Activated CD4-positive, alpha-beta T cell treated with anti-CD3 and anti-CD28 coated beads for 36 hours (primary cell): Measurements from ENCODE around the gene TFF1. TPM values are rescaled to one million over a fixed set of nuclear protein-coding genes. Genes with fewer than 3 reads are reported as not detected.
A peak's percentile ranks its signal among the peaks of the same experiment; 100 is the strongest.

ENCODE experiments used
- ATAC-seq: fragments of 200-7000 bp; cut with Tn5 transposase; one replicate; pipeline ENCODE4 v1.10.0; 2021; ENCODE audit warnings: mild to moderate bottlenecking, moderate library complexity
- CTCF ChIA-PET: fragments of 350-600 bp; sonication (Branson Sonifier 250); formaldehyde crosslinking; loops from one replicate; lab custom pipeline; 2021; ENCODE audit warnings: antibody characterized with exemption; lab: Charles Lee
- POLR2A ChIA-PET: fragments of 350-600 bp; sonication (Branson Sonifier 250); formaldehyde crosslinking; loops from one replicate; lab custom pipeline; 2021; ENCODE audit warnings: antibody characterized with exemption, inconsistent platforms; lab: Charles Lee
- DNase-seq: peaks from one replicate; pipeline ENCODE4 v3.0.0-alpha.2; 2020
- H3K27ac Mint-ChIP-seq: one replicate; pipeline ENCODE4 v1.8.0; 2021; ENCODE audit warnings: mixed read lengths
- H3K27me3 Mint-ChIP-seq: one replicate; pipeline ENCODE4 v1.8.0; 2021; ENCODE audit warnings: mixed read lengths
- H3K36me3 Mint-ChIP-seq: one replicate; pipeline ENCODE4 v1.8.0; 2021; ENCODE audit warnings: low read depth, mixed read lengths
- H3K4me1 Mint-ChIP-seq: one replicate; pipeline ENCODE4 v1.8.0; 2021; ENCODE audit warnings: mixed read lengths
- H3K4me3 Mint-ChIP-seq: one replicate; pipeline ENCODE4 v1.8.0; 2021; ENCODE audit warnings: mild to moderate bottlenecking, moderate library complexity, mixed read lengths
- H3K9me3 Mint-ChIP-seq: one replicate; pipeline ENCODE4 v1.8.0; 2021; ENCODE audit warnings: low read depth, mixed read lengths
- intact Hi-C, 2 experiments: fragments of 100-400 bp; cut with DNase I in 1 of 2; cut with micrococcal nuclease in 1 of 2; formaldehyde crosslinking; loops; one replicate each; pipeline versions ENCODE4 v1.14.2 to v1.15.1; 2022 to 2024; cut with DNase I, micrococcal nuclease
- total RNA-seq, 2 experiments: library from RNA; stranded (reverse); gene quantifications; one replicate each; pipeline ENCODE4 v1.2.3, GENCODE V29; 2021

TFF1 gene
- total RNA-seq, 2 experiments from 2014 or later, result not detected

GRCh38 chr21:42401154-42401553, 34.8 kb upstream of the TFF1 start:
- DNase-seq (no peak), ATAC-seq (no peak)
- ChIA-PET POLR2A (interaction anchor here (0.7 kb wide), 1 partner anchor 17 kb away, joined by 5 read pairs; no protein-coding TSS in a partner anchor), CTCF (interaction anchor here (0.9 to 7.7 kb wide), 4 partner anchors 9 to 40 kb away, joined by 3 to 56 read pairs (median 4); no protein-coding TSS in a partner anchor)
- H3K27ac Mint-ChIP-seq, result peak overlapping the region; percentile 93
- intact Hi-C loops, result loop anchor here (1.0 to 10.0 kb wide), 6 partner anchors 8 to 1326 kb away; partner anchors contain the start of gene MX2 (in 1 of the 2)
- peaks cover 56% of the 10 kb centered on the region for H3K4me1 Mint-ChIP-seq
- no peaks in the 10 kb centered on the region for H3K27me3 Mint-ChIP-seq
- peak overlapping the region; percentile 99 for H3K4me3 Mint-ChIP-seq
- peaks cover 76% of the 10 kb centered on the region for H3K36me3 Mint-ChIP-seq
- peaks cover 9% of the 10 kb centered on the region for H3K9me3 Mint-ChIP-seq

DNA sequence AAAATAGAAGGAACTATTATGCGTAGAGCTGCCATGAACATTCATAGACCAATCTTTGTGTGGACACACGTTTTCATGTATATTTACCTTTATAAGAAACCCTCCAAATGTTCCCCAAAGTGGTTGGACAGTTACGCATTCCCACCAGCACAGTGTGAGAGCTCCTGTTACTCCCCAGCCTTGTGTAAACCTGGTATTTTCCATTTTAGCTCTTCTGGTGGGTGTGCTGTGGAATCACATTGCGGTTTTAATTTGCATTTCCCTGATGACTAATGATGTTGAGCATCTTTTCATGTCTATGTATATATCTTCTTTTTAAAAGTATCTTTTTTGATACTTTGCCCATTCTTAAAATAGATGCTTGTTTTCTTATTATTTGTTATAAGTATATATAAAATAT, 34.2 kb upstream of the TFF1 start:
- H3K27ac Mint-ChIP-seq, result peak overlapping the region; percentile 89
- H3K4me1 Mint-ChIP-seq, result peaks cover 58% of the 10 kb centered on the region
- peak overlapping the region; percentile 48 for H3K4me3 Mint-ChIP-seq
- CTCF ChIA-PET, result interaction anchor here (0.7 to 7.7 kb wide), 7 partner anchors 9 to 40 kb away, joined by 3 to 56 read pairs (median 4); no protein-coding TSS in a partner anchor
- H3K27me3 Mint-ChIP-seq, result no peaks in the 10 kb centered on the region
- ATAC-seq (peak; percentile 34), DNase-seq (no peak)
- POLR2A ChIA-PET, result interaction anchor here (0.7 to 0.8 kb wide), 2 partner anchors 13 to 17 kb away, joined by 3 to 5 read pairs; no protein-coding TSS in a partner anchor
- H3K9me3 Mint-ChIP-seq, result peaks cover 9% of the 10 kb centered on the region
- intact Hi-C loops, result loop anchor here (1.0 to 10.0 kb wide), 6 partner anchors 14 to 1327 kb away; partner anchors contain the start of gene MX2 (in 1 of the 2)
- peaks cover 75% of the 10 kb centered on the region for H3K36me3 Mint-ChIP-seq

DNA sequence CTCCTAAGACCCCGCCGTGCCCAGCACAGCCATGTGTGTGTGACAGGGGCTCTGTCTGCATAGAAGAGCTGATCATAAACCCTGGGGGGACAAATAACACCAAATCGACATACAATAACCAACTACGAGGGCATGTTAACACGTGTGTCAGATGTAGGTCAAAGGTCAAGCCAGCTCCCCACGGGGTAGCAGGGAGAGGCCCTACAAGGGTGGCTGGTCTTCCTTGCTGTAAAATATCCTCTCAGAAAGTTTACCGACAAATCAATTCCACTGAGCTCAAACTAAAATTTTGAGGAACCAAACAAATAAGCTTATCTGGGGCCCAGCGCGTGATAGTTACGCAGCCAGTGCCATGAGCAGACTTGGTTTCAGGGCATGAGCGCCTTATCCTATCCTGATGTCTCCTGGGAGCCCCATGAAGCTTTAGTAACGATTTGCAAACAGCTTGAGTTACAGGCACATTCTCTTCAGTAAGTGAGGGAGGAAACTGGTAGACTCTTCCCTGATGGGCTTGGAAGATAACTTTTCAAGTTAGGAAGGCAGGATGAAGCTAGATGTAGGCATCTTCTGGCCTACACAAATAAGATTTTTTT, 32.2 kb upstream of the TFF1 start:
- CTCF ChIA-PET, result interaction anchor here (1.0 to 7.7 kb wide), 3 partner anchors 24 to 160 kb away, joined by 4 to 56 read pairs (median 5); no protein-coding TSS in a partner anchor
- ATAC-seq, result no peak
- H3K36me3 Mint-ChIP-seq, result peaks cover 67% of the 10 kb centered on the region
- H3K27me3 Mint-ChIP-seq, result no peaks in the 10 kb centered on the region
- H3K27ac Mint-ChIP-seq, result peak overlapping the region; percentile 68
- H3K4me3 Mint-ChIP-seq, result peak overlapping the region; percentile 3
- DNase-seq, result no peak
- peaks cover 74% of the 10 kb centered on the region for H3K4me1 Mint-ChIP-seq
- peaks cover 9% of the 10 kb centered on the region for H3K9me3 Mint-ChIP-seq
- POLR2A ChIA-PET, result interaction anchor here (0.6 to 0.8 kb wide), 2 partner anchors 22 to 397 kb away, joined by 3 to 6 read pairs; no protein-coding TSS in a partner anchor
- intact Hi-C loops, result no loop called here

GRCh38 chr21:42397746-42398394, 31.5 kb upstream of the TFF1 start:
- Mint-ChIP-seq H3K27ac (peak overlapping the region; percentile 68), H3K9me3 (peaks cover 9% of the 10 kb centered on the region), H3K36me3 (peaks cover 69% of the 10 kb centered on the region), H3K27me3 (no peaks in the 10 kb centered on the region), H3K4me1 (peaks cover 79% of the 10 kb centered on the region), H3K4me3 (peak overlapping the region; percentile 3)
- ChIA-PET POLR2A (no interaction called here), CTCF (interaction anchor here (1.0 to 7.7 kb wide), 2 partner anchors 25 to 159 kb away, joined by 5 to 56 read pairs; no protein-coding TSS in a partner anchor)
- peak; percentile 52 for DNase-seq
- ATAC-seq, result no peak
- intact Hi-C loops, result no loop called here

DNA sequence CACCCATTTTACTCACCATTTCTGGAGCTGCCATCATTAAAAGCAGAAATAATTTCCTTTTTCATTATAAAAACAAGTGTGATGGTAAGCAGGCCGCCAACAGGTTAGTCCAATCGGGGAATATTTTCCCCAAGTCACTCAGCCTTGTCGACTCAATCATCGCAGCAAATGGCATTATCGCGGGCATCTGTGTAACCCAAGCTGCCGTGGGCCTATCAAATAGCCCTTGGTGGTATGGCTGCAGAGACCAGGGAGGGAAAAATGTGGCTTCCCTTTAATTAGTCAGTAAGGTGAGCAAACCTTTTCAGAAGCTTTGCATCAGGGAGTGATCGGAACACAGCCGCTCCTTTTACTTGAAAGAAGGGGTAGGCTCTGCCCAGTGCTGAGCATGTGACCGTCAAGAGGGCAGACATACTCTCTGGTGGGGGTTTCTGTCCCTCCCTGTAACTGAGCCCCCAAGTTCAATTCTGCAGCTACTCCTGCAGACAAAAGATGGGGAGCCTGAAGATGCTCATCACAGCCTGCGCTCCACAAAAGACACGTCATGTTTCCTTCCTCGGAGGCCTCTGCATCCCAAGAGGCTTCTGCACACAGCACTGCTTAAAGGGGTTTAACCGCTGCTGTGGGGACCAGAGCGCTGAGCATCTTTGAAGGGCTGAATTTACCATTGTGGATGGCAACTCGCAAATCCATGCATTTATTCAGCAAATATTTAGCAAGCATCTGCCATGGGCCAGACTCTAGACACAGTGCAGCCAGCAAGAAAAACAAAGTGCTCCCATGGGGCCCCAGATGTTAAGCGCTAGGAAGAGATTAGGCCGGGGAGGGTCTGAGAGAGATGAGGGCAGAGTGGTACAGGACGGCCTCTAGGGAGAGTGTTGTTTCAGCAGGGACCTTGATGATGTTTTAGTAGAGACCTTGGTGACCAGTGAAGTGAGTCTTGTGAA, 30.7 kb upstream of the TFF1 start:
- peaks cover 70% of the 10 kb centered on the region for H3K36me3 Mint-ChIP-seq
- H3K27me3 Mint-ChIP-seq, result no peaks in the 10 kb centered on the region
- H3K9me3 Mint-ChIP-seq, result peaks cover 7% of the 10 kb centered on the region
- peaks cover 81% of the 10 kb centered on the region for H3K4me1 Mint-ChIP-seq
- peak overlapping the region; percentile 13 for H3K4me3 Mint-ChIP-seq
- ATAC-seq (no peak), DNase-seq (no peak)
- intact Hi-C loops, result no loop called here
- CTCF ChIA-PET, result interaction anchor here (1.0 kb wide), 1 partner anchor 36 kb away, joined by 3 read pairs; no protein-coding TSS in a partner anchor
- POLR2A ChIA-PET, result no interaction called here
- H3K27ac Mint-ChIP-seq, result peak overlapping the region; percentile 68

DNA sequence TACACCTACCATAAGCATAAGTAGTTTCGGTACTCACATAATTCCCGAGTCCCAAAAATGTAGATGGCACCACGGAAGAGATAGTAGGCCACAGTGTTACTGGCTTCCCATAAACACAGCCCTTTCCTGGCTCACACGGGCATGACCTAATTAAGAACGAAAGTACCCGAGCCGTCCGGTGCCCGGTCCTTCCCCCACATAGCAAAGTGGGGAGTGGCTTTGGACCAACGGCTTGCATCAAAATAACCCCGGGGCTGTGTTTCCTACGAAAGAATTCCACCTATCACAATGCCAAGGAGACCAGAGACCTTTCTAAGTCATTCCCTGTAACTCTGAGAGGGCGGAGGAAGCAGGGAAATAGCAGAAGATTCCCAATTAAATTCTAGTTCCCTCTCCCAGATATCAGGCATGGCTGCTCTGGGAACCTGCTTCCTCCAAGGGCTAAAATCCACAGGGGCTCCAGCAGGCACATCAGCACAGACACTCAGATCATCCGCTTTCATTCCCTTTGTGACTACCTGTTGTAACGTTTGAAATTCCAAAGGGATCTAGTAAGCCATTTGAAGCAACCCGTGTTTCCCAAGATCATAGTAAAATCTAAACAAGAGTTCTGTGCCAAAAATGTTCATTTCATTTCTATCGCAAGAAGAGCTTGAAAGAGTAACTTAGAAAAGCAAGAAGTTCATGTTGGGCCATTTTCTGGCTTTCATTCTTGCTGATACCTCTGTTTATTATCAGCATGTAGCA, 29.7 kb upstream of the TFF1 start, which contains the start of gene TMPRSS3:
TMPRSS3 (minus strand) TSS at position 148 of the 747 bp plus-strand sequence. CDS start 635 bp downstream, outside the sequence.
- Mint-ChIP-seq H3K27ac (peak within 1 kb of the TSS; percentile 23), H3K4me1 (peaks cover 80% of the 10 kb centered on the region), H3K9me3 (no peaks in the 10 kb centered on the region), H3K4me3 (no peak within 1 kb of the TSS), H3K36me3 (peaks cover 72% of the 10 kb centered on the region), H3K27me3 (no peaks in the 10 kb centered on the region)
- ATAC-seq (no peak), DNase-seq (no peak)
- intact Hi-C loops, result no loop called here
- ChIA-PET POLR2A (no interaction called here), CTCF (interaction anchor here (0.6 to 1.0 kb wide), 2 partner anchors 7 to 35 kb away, joined by 3 read pairs; partner anchors contain the start of gene UBASH3A)

DNA sequence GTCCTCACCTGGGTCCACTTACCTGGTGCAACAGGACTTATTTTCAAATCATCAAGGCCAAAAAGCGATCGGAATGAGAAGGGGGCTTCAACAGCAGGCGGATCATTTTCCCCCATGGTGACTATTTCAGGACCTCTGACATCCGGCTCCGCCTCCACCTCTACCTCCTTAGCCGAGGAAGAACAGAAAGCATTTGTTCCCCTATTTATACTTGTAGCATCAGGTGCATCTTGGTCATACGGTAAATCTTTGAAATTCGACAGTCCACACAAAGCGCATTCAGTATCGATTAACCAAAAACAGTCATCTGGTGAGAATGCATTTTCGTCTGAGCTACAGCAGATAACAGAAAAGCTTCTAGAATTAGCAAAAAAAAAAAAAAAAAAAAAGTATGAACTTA, 29.0 kb upstream of the TFF1 start:
- ATAC-seq (no peak), DNase-seq (no peak)
- Mint-ChIP-seq H3K4me1 (peaks cover 81% of the 10 kb centered on the region), H3K9me3 (no peaks in the 10 kb centered on the region), H3K27me3 (no peaks in the 10 kb centered on the region), H3K4me3 (no peak overlapping the region), H3K36me3 (peaks cover 76% of the 10 kb centered on the region), H3K27ac (peak overlapping the region; percentile 23)
- POLR2A ChIA-PET, result no interaction called here
- CTCF ChIA-PET, result interaction anchor here (0.6 kb wide), 1 partner anchor 8 kb away, joined by 3 read pairs; the partner anchor contains the start of gene UBASH3A
- intact Hi-C loops, result no loop called here

DNA sequence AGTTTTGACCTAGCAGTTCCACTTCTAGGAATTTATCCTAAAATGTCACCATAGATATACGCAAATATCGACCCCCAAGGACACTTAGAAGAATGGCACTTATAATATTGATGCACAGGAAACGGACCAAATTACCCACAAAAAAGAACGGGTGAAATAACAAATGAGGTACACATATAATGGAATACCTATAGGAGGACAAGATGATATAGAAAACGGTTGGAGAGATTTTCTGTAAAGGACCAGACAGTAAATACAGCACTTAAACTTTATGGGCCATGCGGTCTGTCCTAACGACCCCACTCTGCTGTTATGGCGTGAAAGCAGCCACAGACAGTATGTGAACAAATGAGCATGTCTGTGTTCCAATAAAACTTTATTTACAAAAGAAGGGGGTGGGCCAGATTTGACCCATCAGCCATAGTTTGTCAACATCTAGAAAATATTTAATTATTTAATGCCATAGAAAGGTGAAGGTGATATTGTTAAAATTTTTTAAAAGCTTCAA, 27.2 kb upstream of the TFF1 start:
- peak; percentile 34 for ATAC-seq
- no peaks in the 10 kb centered on the region for H3K27me3 Mint-ChIP-seq
- H3K27ac Mint-ChIP-seq, result peak overlapping the region; percentile 89
- POLR2A ChIA-PET, result interaction anchor here (0.5 to 1.6 kb wide), 12 partner anchors 10 to 163 kb away, joined by 3 to 19 read pairs (median 4); partner anchors contain the start of gene UBASH3A
- CTCF ChIA-PET, result interaction anchor here (0.6 to 2.3 kb wide), 14 partner anchors 11 to 141 kb away, joined by 3 to 18 read pairs (median 3); partner anchors contain the start of gene UBASH3A
- peaks cover 85% of the 10 kb centered on the region for H3K36me3 Mint-ChIP-seq
- DNase-seq, result no peak
- no peaks in the 10 kb centered on the region for H3K9me3 Mint-ChIP-seq
- intact Hi-C loops, result loop anchor here (1.0 to 5.0 kb wide), 6 partner anchors 8 to 34 kb away; no protein-coding TSS in a partner anchor
- peak overlapping the region; percentile 62 for H3K4me3 Mint-ChIP-seq
- H3K4me1 Mint-ChIP-seq, result peaks cover 84% of the 10 kb centered on the region

- peak; percentile 94 for ATAC-seq
- peak overlapping the region; percentile 89 for H3K27ac Mint-ChIP-seq
- intact Hi-C loops, result loop anchor here (1.0 to 5.0 kb wide), 6 partner anchors 8 to 34 kb away; no protein-coding TSS in a partner anchor
- no peaks in the 10 kb centered on the region for H3K9me3 Mint-ChIP-seq
- H3K4me1 Mint-ChIP-seq, result peaks cover 84% of the 10 kb centered on the region
- peaks cover 85% of the 10 kb centered on the region for H3K36me3 Mint-ChIP-seq
- CTCF ChIA-PET, result interaction anchor here (0.7 to 2.3 kb wide), 16 partner anchors 11 to 140 kb away, joined by 3 to 18 read pairs (median 4); partner anchors contain the start of gene UBASH3A
- peak; percentile 69 for DNase-seq
- peak overlapping the region; percentile 62 for H3K4me3 Mint-ChIP-seq
- no peaks in the 10 kb centered on the region for H3K27me3 Mint-ChIP-seq
- POLR2A ChIA-PET, result interaction anchor here (0.6 to 1.6 kb wide), 11 partner anchors 11 to 163 kb away, joined by 3 to 19 read pairs (median 4); partner anchors contain the start of gene UBASH3A
Observed at GRCh38 chr21:42392731-42393442, 26.6 kb upstream of the TFF1 start.
